SK-N-SH (cell line): ENCODE measurements around the gene ISL1. TPM values are rescaled to one million over a fixed set of nuclear protein-coding genes. Genes with fewer than 3 reads are reported as not detected.

Source experiments
- CTCF ChIA-PET: fragments of 300-600, 350-600 bp; formaldehyde crosslinking; extraction: SDS; loops from one replicate; lab custom pipeline; 2021; lab: Yijun Ruan, JAX
- POLR2A ChIA-PET: fragments of 350-600 bp; sonication (Branson Sonifier 250); formaldehyde crosslinking; extraction: SDS; loops from one replicate; lab custom pipeline; 2020; ENCODE audit warnings: antibody characterized with exemption, inconsistent platforms; lab: Yijun Ruan, JAX
- DNase-seq: peaks from one replicate; pipeline ENCODE4 v3.0.0; 2012
- H2AFZ ChIP-seq: fragments of 200-600 bp; sonication (generic); 2 replicates; pipeline ENCODE4 v1.8.1; 2016; ENCODE audit warnings: antibody characterized with exemption, mild to moderate bottlenecking, low read depth
- H3F3A ChIP-seq: fragments of 200-600 bp; sonication (generic); replicated peaks from 2 replicates; pipeline ENCODE3; 2016; ENCODE audit warnings: antibody characterized with exemption, mild to moderate bottlenecking; ENCODE audit not compliant: insufficient read depth
- H3K27ac ChIP-seq, 2 experiments: fragments of 200-500 bp in 1 of 2; fragments of 200-600 bp in 1 of 2; sonication (Bioruptor generic) in 1 of 2; sonication (generic), shearing (Covaris generic) in 1 of 2; 2 replicates each; pipeline versions ENCODE4 v1.5.1 to v1.6.1; 2014 to 2016; ENCODE audit warnings: low read depth in 2 of 2, inconsistent platforms in 1 of 2, low read length in 1 of 2, mild to moderate bottlenecking in 1 of 2, mixed read lengths in 1 of 2
- H3K27me3 ChIP-seq: fragments of 200-600 bp; sonication (generic), shearing (Covaris generic); 2 replicates; pipeline ENCODE4 v1.6.1; 2016; ENCODE audit warnings: mixed run types; ENCODE audit not compliant: insufficient read depth
- H3K36me3 ChIP-seq, 2 experiments: fragments of 200-500 bp in 1 of 2; fragments of 200-600 bp in 1 of 2; sonication (Bioruptor generic) in 1 of 2; sonication (generic) in 1 of 2; replicated peaks in 1 of 2; 2 replicates each; pipeline versions ENCODE3 to v1.5.1; 2014 to 2016; ENCODE audit warnings: low read length in 1 of 2, mild to moderate bottlenecking in 1 of 2; ENCODE audit not compliant: insufficient read depth in 2 of 2, control insufficient read depth in 1 of 2
- H3K4me1 ChIP-seq, 2 experiments: fragments of 200-500 bp in 1 of 2; fragments of 200-600 bp in 1 of 2; sonication (Bioruptor generic) in 1 of 2; sonication (generic), shearing (Covaris generic) in 1 of 2; 2 replicates each; pipeline versions ENCODE4 v1.5.1 to v1.6.1; 2014 to 2016; ENCODE audit warnings: low read depth in 1 of 2, low read length in 1 of 2, mixed run types in 1 of 2; ENCODE audit not compliant: insufficient read depth in 2 of 2, control insufficient read depth in 1 of 2
- H3K4me2 ChIP-seq: fragments of 200-600 bp; sonication (generic), shearing (Covaris generic); 2 replicates; pipeline ENCODE4 v1.6.1; 2017; ENCODE audit warnings: mixed run types
- H3K4me3 ChIP-seq, 2 experiments: fragments of 200-500 bp in 1 of 2; fragments of 200-600 bp in 1 of 2; sonication (Bioruptor generic) in 1 of 2; sonication (generic), shearing (Covaris generic) in 1 of 2; 2 replicates each; pipeline versions ENCODE4 v1.5.1 to v1.8.1; 2014 to 2016; ENCODE audit warnings: low read depth in 2 of 2, inconsistent platforms in 1 of 2, low read length in 1 of 2, mild to moderate bottlenecking in 1 of 2, mixed read lengths in 1 of 2, moderate library complexity in 1 of 2
- H3K79me2 ChIP-seq: fragments of 200-600 bp; sonication (generic); 2 replicates; pipeline ENCODE4 v1.8.1; 2017; ENCODE audit warnings: mild to moderate bottlenecking; ENCODE audit not compliant: insufficient read depth
- H3K9ac ChIP-seq: fragments of 200-600 bp; sonication (generic); 2 replicates; pipeline ENCODE4 v1.6.1; 2017; ENCODE audit warnings: mixed run types
- H3K9me2 ChIP-seq: fragments of 200-600 bp; sonication (generic); 2 replicates; pipeline ENCODE4 v1.6.1; 2017; ENCODE audit warnings: mixed run types
- H3K9me3 ChIP-seq: fragments of 200-600 bp; sonication (generic); 2 replicates; pipeline ENCODE4 v1.6.1; 2017; ENCODE audit warnings: mixed run types, mild to moderate bottlenecking, moderate library complexity
- H4K20me1 ChIP-seq: fragments of 200-600 bp; sonication (generic); 2 replicates; pipeline ENCODE4 v1.6.1; 2017; ENCODE audit warnings: mild to moderate bottlenecking, mixed run types; ENCODE audit not compliant: insufficient read depth
- CHD2 ChIP-seq: fragments of 150-350 bp; IDR thresholded peaks from 2 replicates; pipeline ENCODE4 v1.6.1; 2018; ENCODE audit warnings: low read length; ENCODE audit not compliant: partially characterized antibody
- EP300 ChIP-seq, 2 experiments: IDR thresholded peaks; 2 replicates each; pipeline versions ENCODE4 v1.4.0 to v1.6.1; 2012; ENCODE audit warnings: borderline replicate concordance in 1 of 2, low read depth in 1 of 2, low read length in 1 of 2
- FOSL2 ChIP-seq: IDR thresholded peaks from 2 replicates; pipeline ENCODE4 v1.4.0; 2012; ENCODE audit warnings: low read depth, mild to moderate bottlenecking, moderate library complexity, borderline replicate concordance
- GATA2 ChIP-seq: sonication (generic); formaldehyde crosslinking; IDR thresholded peaks from 2 replicates; pipeline ENCODE4 v1.5.0; 2020; ENCODE audit warnings: mild to moderate bottlenecking, missing genetic modification reagents
- IRF3 ChIP-seq: fragments of 150-350 bp; IDR thresholded peaks from 2 replicates; pipeline ENCODE4 v1.6.1; 2016; ENCODE audit warnings: mild to moderate bottlenecking, low read depth, low read length
- MAX ChIP-seq: IDR thresholded peaks from 2 replicates; pipeline ENCODE4 v1.4.0; 2012; ENCODE audit warnings: low read depth
- NRF1 ChIP-seq: IDR thresholded peaks from 2 replicates; pipeline ENCODE4 v1.6.1; 2012; ENCODE audit warnings: low read depth, mild to moderate bottlenecking, low read length
- RAD21 ChIP-seq: IDR thresholded peaks from 2 replicates; pipeline ENCODE4 v1.6.1; 2012; ENCODE audit warnings: mild to moderate bottlenecking, low read length
- REST ChIP-seq: IDR thresholded peaks from 2 replicates; pipeline ENCODE4 v1.6.1; 2012; ENCODE audit warnings: mild to moderate bottlenecking, low read depth, low read length, moderate library complexity
- SIN3A ChIP-seq: IDR thresholded peaks from 2 replicates; pipeline ENCODE4 v1.6.1; 2012; ENCODE audit warnings: low read depth, mild to moderate bottlenecking, low read length, moderate library complexity, borderline replicate concordance
- SMC3 ChIP-seq: IDR thresholded peaks from 2 replicates; pipeline ENCODE4 v1.6.1; 2012; ENCODE audit warnings: low read depth, low read length, improper control_type of control experiment
- TCF12 ChIP-seq: IDR thresholded peaks from 2 replicates; pipeline ENCODE4 v1.4.0; 2012
- TEAD4 ChIP-seq: IDR thresholded peaks from 2 replicates; pipeline ENCODE4 v1.4.0; 2012; ENCODE audit warnings: mild to moderate bottlenecking, borderline replicate concordance; ENCODE audit not compliant: insufficient read depth
- USF2 ChIP-seq: fragments of 150-350 bp; IDR thresholded peaks from 2 replicates; pipeline ENCODE4 v1.6.1; 2017; ENCODE audit warnings: antibody characterized with exemption, low read length, low read depth, borderline replicate concordance
- YY1 ChIP-seq: IDR thresholded peaks from 2 replicates; pipeline ENCODE4 v1.4.0; 2012; ENCODE audit warnings: low read depth, mild to moderate bottlenecking
- WGBS: methylation state at CpG from one replicate; pipeline ENCODE4 v1.1.6; 2017; ENCODE audit warnings: low lambda C conversion rate; 5-methylcytosine and 5-hydroxymethylcytosine counted together
- polyA plus RNA-seq, 3 experiments: library from polyadenylated mRNA; depleted of rRNA; stranded (reverse); fragments of >200 nt; gene quantifications; 2 replicates each; pipeline ENCODE4 v1.2.3, GENCODE V29; 2012

The ISL1 gene
- polyA plus RNA-seq, 1 of the 3 experiments (the other 2 are of a cell fraction), result 15.2 TPM

DNA sequence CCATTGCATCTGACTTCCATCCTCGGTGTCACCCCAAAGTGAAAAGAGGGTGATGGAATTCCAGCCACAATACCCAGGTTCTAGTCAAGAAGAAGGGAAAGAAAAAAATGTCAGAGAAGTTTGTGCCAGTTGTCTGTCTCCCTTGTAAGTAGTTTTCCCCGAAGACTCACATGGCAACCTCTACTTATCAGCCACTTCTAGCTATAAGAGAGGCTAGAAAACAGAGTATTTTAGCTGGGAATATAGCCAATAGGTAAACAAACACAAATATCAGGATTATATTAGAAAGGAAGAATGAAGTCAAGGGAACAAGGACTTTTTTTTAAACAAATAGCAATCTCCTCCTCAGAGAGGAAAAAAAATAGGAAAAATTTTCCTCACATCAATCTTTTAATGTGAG lies 12.2 kb upstream of the ISL1 start:
- peaks cover 0 to 18% of the 10 kb centered on the region in 2 experiments; a peak in 2 of 4 replicates for H3K4me1 ChIP-seq
- CTCF ChIA-PET, result interaction anchor here (0.6 to 14.4 kb wide), 6 partner anchors 13 to 986 kb away, joined by 3 to 303 read pairs (median 4); no protein-coding TSS in a partner anchor
- DNase-seq, result no peak

DNA sequence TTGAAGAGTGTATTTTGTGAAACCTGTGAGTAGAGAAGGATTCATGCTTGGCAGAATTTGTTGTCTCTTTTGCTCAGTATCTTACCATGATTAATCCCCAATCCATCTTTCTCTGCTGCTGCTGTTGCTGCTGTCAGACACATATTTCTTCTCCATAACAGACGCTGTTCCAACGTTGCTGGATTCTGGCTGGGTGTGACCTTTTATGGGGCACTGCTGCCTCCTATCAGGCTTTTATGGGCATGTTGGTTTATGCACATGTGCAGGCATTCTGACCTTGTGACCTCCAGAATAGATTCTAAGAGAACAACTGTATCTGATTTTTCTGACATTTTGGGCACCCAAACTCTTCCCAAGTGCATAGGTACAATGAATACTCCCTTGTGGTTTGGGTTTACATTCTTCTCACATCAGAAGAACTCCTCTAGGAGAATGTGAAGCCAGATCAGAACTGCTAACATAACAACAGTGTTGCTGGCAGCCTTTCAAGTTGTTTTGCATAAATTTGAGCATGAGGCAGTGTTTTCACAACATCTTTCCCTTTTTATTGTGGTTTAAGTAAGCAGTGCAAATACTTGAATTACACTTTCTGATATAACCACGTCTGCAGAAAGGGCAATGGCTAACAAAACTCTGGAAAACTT lies 9.2 kb upstream of the ISL1 start:
- ChIA-PET CTCF (interaction anchor here (0.8 to 14.4 kb wide), 8 partner anchors 11 to 983 kb away, joined by 3 to 303 read pairs (median 4); no protein-coding TSS in a partner anchor), POLR2A (interaction anchor here (0.6 to 15.0 kb wide), 5 partner anchors 10 to 409 kb away, joined by 3 to 437 read pairs (median 3); partner anchors contain the start of gene ISL1)
- Histone ChIP-seq H3K27ac (peak overlapping the region in 1 of 2 experiments; percentile 88; a peak in 2 of 4 replicates), H3K79me2 (0 out of 2 replicates have a peak, but pooled peaks cover 4% of the 10 kb centered on the region), H3K9me2 (no peaks in the 10 kb centered on the region), H3F3A (no peaks in the 10 kb centered on the region), H3K9me3 (no peaks in the 10 kb centered on the region), H3K4me2 (no peak overlapping the region), H3K4me3 (no peak overlapping the region), H3K4me1 (peaks cover 0 to 35% of the 10 kb centered on the region in 2 experiments; a peak in 2 of 4 replicates), H2AFZ (no peak overlapping the region), H3K36me3 (peaks cover 0 to 18% of the 10 kb centered on the region in 2 experiments), H4K20me1 (no peaks in the 10 kb centered on the region), H3K9ac (no peak overlapping the region), H3K27me3 (no peaks in the 10 kb centered on the region)
- DNase-seq, result peak; percentile 20
- WGBS, result 48% methylated on average over 3 of the region's 3 CpGs
- TF ChIP-seq SMC3 (peak; percentile 58; the same call in 1 of the 2 replicates), GATA2 (CRISPR knock-in tag) (no peak; the same call in 1 of the 2 replicates), CHD2 (peak; percentile 21), NRF1 (no peak), TEAD4 (no peak), EP300 (IDR thresholded peaks at IDR 0.05; ENCODE audit: borderline replicate concordance in 1 of 2, low read depth in 1 of 2, low read length in 1 of 2) (0 out of 4 replicates have a peak, but pooled peaks of 1 of the 2 experiments have one; percentile 15), FOSL2 (no peak), SIN3A (no peak), TCF12 (no peak), REST (no peak), USF2 (no peak), MAX (0 out of 2 replicates have a peak, but pooled peaks have one; percentile 20), IRF3 (no peak)

More for the DNA sequence above, 12.2 kb upstream of the ISL1 start:
- Histone ChIP-seq H3K27me3 (no peaks in the 10 kb centered on the region), H3K36me3 (peaks cover 0 to 14% of the 10 kb centered on the region in 2 experiments), H3F3A (no peaks in the 10 kb centered on the region), H2AFZ (no peak overlapping the region), H3K79me2 (no peaks in the 10 kb centered on the region), H3K27ac (peak overlapping the region in 1 of 2 experiments; percentile 88; a peak in 2 of 4 replicates), H3K9me3 (no peaks in the 10 kb centered on the region), H4K20me1 (no peaks in the 10 kb centered on the region), H3K4me3 (no peak overlapping the region), H3K4me2 (no peak overlapping the region), H3K9me2 (no peaks in the 10 kb centered on the region), H3K9ac (no peak overlapping the region)
- 60% methylated on average over 2 of the region's 2 CpGs for WGBS
- TF ChIP-seq USF2 (no peak), RAD21 (no peak), YY1 (no peak)
- POLR2A ChIA-PET, result interaction anchor here (0.9 to 3.6 kb wide), 5 partner anchors 12 to 406 kb away, joined by 3 to 29 read pairs (median 3); partner anchors contain the start of gene ISL1
